Endothelial cell of hepatic sinusoid (primary cell): Measurements from ENCODE around the gene FAM3C.

Experiments
- in situ Hi-C: cut with HindIII; loops from 2 replicates; pipeline ENCODE4 v1.10.0; 2017; ENCODE audit warnings: low sequenced_read_pairs

The FAM3C gene

GRCh38 chr7:121411597-121411979, 15.5 kb upstream of the FAM3C start:
- in situ Hi-C loops = loop anchor here (10.0 kb wide), 1 partner anchor 63 kb away; no protein-coding TSS in a partner anchor

DNA sequence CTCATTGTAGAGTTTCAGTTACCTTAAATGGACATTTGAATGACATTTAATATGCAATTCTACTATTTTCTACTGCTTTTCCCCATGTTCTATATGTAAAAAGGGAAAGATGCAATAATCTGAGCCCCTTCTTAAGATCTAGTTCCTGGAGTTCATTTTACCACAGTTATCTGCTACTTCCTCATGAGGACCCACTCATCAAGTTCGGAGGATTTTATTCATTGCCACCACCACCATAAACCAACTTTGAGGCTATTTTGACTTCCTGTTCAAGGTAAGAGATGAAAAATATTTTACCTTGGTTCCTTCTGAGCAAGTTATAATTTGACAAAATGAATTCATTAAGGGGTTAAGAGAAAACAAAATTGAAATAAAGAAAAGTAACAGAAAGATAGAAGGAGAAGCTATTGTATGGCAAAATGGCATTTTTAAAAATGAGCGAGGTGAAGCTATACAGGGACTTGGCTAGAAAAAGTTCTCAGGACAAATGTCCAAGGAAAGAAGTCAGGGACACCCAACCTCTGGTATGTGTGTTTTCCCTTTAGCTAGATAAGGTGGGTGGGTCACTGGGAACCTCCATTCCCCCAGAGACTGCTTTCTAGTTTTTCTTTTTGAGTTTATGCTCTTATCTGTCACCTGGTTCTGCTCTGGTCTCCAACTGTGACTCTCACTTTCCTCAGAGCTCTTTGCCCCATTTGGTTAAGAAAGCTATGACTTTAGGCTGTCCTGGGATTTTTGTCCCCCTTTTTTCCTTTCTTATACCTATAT, 14.9 kb upstream of the FAM3C start:
- in situ Hi-C loops = loop anchor here (10.0 kb wide), 1 partner anchor 64 kb away; no protein-coding TSS in a partner anchor

- in situ Hi-C loops = no loop called here
These were observed 10.8 kb upstream of the FAM3C start for GRCh38 chr7:121406944-121407343.

DNA sequence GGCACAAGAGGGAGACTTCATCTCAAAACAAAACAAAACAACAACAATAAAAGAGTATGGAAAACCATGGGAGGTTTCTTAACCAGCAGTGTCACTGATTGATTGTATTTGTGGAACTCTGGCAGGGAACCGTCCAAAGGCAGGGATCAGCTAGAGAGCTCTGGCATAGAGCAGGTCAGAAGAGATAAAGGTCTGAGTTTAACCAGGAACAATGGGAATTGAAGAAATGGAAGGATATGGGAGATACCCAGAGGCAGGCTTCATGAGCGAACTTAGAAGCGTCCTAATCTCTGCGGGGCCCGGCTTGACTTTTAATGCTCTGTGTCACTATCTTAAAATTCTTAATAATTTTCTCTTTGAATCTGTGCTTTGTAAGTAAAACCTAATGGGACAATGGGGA, 10.4 kb upstream of the FAM3C start:
- in situ Hi-C loops = no loop called here

DNA sequence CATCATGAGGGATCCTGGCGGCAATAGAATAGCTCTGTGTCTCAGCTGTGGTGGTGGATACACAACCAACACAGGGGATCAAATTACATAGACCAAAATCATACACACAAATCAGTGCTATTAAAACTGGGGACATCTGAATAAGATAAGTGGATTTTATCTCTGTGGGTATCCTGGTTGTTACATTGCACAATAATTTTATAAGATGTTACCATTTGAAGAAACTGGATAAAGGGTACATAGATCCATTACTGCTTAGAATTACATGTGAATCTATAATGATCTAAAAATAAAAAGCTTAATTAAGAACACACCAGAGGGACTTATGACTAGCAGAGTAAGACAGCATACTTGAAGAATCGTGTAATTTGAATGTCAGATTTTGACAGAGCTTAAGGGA, 8.2 kb upstream of the FAM3C start:
- in situ Hi-C loops = no loop called here

GRCh38 chr7:121402701-121403100, 6.6 kb upstream of the FAM3C start:
- in situ Hi-C loops = no loop called here

DNA sequence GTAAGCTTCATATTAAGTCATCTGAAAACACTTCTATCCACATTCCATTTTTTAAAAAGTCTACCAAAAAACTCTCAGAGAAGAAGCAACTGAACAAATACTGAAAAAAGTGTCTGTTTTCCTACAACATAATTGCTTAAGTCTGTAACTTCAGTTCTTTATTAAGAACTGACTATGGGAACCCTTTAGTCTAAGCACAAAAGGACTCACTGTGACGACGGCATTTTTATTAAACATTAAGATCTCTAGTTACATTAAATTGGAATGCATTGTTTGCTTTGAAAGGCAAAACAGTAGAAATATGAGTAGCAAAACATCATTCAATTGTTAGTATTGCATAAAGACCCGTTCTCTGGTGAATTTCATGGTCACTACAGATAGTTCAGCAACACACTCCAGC, 5.8 kb upstream of the FAM3C start:
- in situ Hi-C loops = no loop called here

GRCh38 chr7:121398246-121398645, 2.1 kb upstream of the FAM3C start:
- in situ Hi-C loops = loop anchor here (10.0 kb wide), 1 partner anchor 487 kb away; no protein-coding TSS in a partner anchor

DNA sequence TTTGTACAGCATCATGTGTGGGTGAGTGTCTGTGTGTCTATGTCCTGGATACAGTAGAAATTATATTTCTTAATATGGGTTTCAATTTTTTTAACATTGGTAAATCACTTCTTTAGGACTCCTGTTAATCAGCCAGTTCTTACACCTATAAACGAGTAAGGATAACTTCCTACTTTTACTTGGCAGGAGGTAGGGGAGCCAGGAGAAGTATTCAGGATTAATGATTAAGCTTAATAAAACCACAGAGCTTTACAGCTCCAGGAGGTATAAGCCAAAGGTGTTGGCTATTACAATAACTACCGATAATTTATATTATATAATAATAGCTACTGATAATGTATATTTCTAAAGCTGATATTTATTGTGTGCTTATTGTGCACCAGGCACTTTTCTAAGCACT, 1.7 kb upstream of the FAM3C start:
- in situ Hi-C loops = loop anchor here (10.0 kb wide), 1 partner anchor 487 kb away; no protein-coding TSS in a partner anchor

DNA sequence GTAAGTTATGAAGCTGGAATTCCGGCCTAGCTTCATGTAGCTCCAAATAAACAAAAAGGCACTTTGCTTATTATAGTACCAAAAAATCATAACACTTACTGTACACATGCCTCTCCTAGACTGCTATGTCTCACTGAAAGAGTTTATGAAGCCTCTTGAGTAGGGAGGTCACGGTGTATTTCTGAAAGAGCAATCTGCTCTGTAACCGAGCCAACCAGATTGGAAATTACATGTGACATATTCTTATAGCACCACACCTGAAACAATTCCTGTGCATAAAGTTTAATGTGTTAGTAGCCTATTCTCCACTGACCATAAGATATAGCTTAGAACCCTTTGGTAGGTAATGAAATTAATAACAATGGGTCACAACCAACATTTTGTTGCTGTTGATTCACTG, 1.3 kb upstream of the FAM3C start:
- in situ Hi-C loops = loop anchor here (10.0 kb wide), 1 partner anchor 487 kb away; no protein-coding TSS in a partner anchor

GRCh38 chr7:121395494-121395960, 581 bp downstream of the FAM3C start:
- in situ Hi-C loops = loop anchor here (10.0 kb wide), 1 partner anchor 489 kb away; no protein-coding TSS in a partner anchor

- in situ Hi-C loops = loop anchor here (5.0 to 10.0 kb wide), 2 partner anchors 153 to 490 kb away; no protein-coding TSS in a partner anchor
These were observed 1.4 kb downstream of the FAM3C start for GRCh38 chr7:121394709-121395140.

- in situ Hi-C loops = loop anchor here (5.0 to 10.0 kb wide), 2 partner anchors 154 to 492 kb away; no protein-coding TSS in a partner anchor
These were observed 3.1 kb downstream of the FAM3C start for GRCh38 chr7:121393005-121393366.

GRCh38 chr7:121392277-121393004, 3.7 kb downstream of the FAM3C start:
- in situ Hi-C loops = loop anchor here (5.0 to 10.0 kb wide), 2 partner anchors 155 to 492 kb away; no protein-coding TSS in a partner anchor

DNA sequence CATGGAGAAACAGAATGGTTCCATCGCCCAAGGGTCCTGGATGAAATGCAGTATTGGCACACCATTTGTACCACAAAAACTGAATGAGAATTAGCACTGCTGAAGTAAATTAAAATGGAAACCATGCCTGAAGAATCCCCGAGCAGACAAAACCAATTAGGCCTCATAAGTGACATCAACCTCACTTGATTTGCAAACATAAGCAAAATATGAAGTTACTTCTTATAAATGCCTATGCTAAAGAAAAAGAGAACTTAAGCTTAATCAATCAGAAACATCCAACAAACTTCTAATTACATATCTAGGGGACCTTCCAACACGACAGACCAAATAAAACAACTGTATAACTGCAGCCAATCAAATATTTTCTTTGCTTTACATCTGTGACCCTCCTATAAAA, 4.4 kb downstream of the FAM3C start:
- in situ Hi-C loops = loop anchor here (5.0 to 10.0 kb wide), 2 partner anchors 156 to 493 kb away; no protein-coding TSS in a partner anchor

GRCh38 chr7:121390617-121391016, 5.5 kb downstream of the FAM3C start:
- in situ Hi-C loops = loop anchor here (5.0 to 10.0 kb wide), 2 partner anchors 157 to 494 kb away; no protein-coding TSS in a partner anchor

GRCh38 chr7:121390109-121390508, 6.0 kb downstream of the FAM3C start:
- in situ Hi-C loops = loop anchor here (5.0 to 10.0 kb wide), 2 partner anchors 157 to 495 kb away; no protein-coding TSS in a partner anchor

- in situ Hi-C loops = no loop called here
These were observed 7.2 kb downstream of the FAM3C start for GRCh38 chr7:121388950-121389349.

DNA sequence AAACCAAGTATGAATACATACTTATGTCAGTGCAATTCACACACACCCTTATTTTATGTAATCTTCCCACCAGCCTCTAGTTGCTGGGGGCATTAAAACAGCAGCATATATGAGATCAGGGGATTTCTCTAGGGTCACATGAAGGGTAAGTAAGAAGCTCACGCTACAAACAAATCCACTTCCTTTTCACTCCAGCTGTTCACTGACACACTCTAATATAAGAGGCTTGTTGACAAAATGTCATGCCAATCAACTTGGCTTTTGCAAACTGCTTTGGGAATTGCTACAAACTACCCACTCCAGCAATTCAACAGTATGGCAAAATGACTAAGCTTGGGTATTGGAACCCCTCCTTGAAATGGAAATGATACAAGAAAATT, 10.3 kb downstream of the FAM3C start:
- in situ Hi-C loops = no loop called here

GRCh38 chr7:121385056-121385799, 10.9 kb downstream of the FAM3C start:
- in situ Hi-C loops = no loop called here

- in situ Hi-C loops = no loop called here
These were observed 11.8 kb downstream of the FAM3C start for GRCh38 chr7:121384265-121384664.
